PFSK-1 (cell line): Measurements from ENCODE around the gene PTPRN2.

ENCODE experiments used
- FOXP2 ChIP-seq: optimal IDR thresholded peaks from 2 replicates; pipeline ENCODE3; 2011; ENCODE audit warnings: borderline replicate concordance, control low read depth, inconsistent platforms; ENCODE audit not compliant: insufficient read depth; ENCODE audit errors: extremely low read length, extremely low read depth
- POLR2AphosphoS5 ChIP-seq: IDR thresholded peaks from 2 replicates; pipeline ENCODE4 v1.6.1; 2012; ENCODE audit warnings: low read depth, mild to moderate bottlenecking, control low read depth, low read length, moderate library complexity
- REST ChIP-seq, 2 experiments: IDR thresholded peaks; 2 replicates each; pipeline versions ENCODE4 v1.6.1 to v1.8.0; 2011 to 2012; ENCODE audit warnings: low read depth in 2 of 2, low read length in 2 of 2, control low read depth in 1 of 2, inconsistent platforms in 1 of 2, mild to moderate bottlenecking in 1 of 2, moderate library complexity in 1 of 2; ENCODE audit not compliant: insufficient read depth in 1 of 2
- SIN3A ChIP-seq: IDR thresholded peaks from 2 replicates; pipeline ENCODE4 v1.6.1; 2012; ENCODE audit warnings: mild to moderate bottlenecking, low read length, moderate library complexity, borderline replicate concordance; ENCODE audit not compliant: insufficient read depth
- TAF1 ChIP-seq: IDR thresholded peaks from 2 replicates; pipeline ENCODE4 v1.6.1; 2012; ENCODE audit warnings: low read length, control low read depth, borderline replicate concordance; ENCODE audit not compliant: insufficient read depth

Gene PTPRN2

GRCh38 chr7:157570531-157571200 lies 1017.0 kb downstream of the PTPRN2 start:
- TF ChIP-seq TAF1 (no peak), REST (IDR thresholded peaks at IDR 0.05; ENCODE audit: insufficient read depth in 1 of 2, low read depth in 2 of 2, low read length in 2 of 2) (no peak), SIN3A (no peak), FOXP2 (no peak), POLR2AphosphoS5 (no peak)

GRCh38 chr7:157569967-157570366 lies 1017.7 kb downstream of the PTPRN2 start:
- TF ChIP-seq TAF1 (no peak), SIN3A (no peak), POLR2AphosphoS5 (no peak), FOXP2 (no peak), REST (IDR thresholded peaks at IDR 0.05; ENCODE audit: insufficient read depth in 1 of 2, low read depth in 2 of 2, low read length in 2 of 2) (no peak)

- TF ChIP-seq FOXP2 (peak; percentile 93), REST (IDR thresholded peaks at IDR 0.05; ENCODE audit: insufficient read depth in 1 of 2, low read depth in 2 of 2, low read length in 2 of 2) (no peak; a peak in 1 of 4 replicates), SIN3A (peak; percentile 81; the same call in 1 of the 2 replicates)
Measured at GRCh38 chr7:157568770-157569584, 1018.6 kb downstream of the PTPRN2 start.

- TF ChIP-seq REST (IDR thresholded peaks at IDR 0.05; ENCODE audit: insufficient read depth in 1 of 2, low read depth in 2 of 2, low read length in 2 of 2) (no peak), FOXP2 (no peak), POLR2AphosphoS5 (no peak), TAF1 (no peak), SIN3A (no peak)
Measured at GRCh38 chr7:157568106-157568769, 1019.4 kb downstream of the PTPRN2 start.
